Embryonic facial prominence (tissue), 1 donor: ENCODE results near the gene PARD3B.

Source experiments
- DNase-seq: peaks from one replicate; pipeline ENCODE4 v3.0.0-alpha.2; 2016; ENCODE audit errors: extremely low spot score

Gene PARD3B

DNA sequence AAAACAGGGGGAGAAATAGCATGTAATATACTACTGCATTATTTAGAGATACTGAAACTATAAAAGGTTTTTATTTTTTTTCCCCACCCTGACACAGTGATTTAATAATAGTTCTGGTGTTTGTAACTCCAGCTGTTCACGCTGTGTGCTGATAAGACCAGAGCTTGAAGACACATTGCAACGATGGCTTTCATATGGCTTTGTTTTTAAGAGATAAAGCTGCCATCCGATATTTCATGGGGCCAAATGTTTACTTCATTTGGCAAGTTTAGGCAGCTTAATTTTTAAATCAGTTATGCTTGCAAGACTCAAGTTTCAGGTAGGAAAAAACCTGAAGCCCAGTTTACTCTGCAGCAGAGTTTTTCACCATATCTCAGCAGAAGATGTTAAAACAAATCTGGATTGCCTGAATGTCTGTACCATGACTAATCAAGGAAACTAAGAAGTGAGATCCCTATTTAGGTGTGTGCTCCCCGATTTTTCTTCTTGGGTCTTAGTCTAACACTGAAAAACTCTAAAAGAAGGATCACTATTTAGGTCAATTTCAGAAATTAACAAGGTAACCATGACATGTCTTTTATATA is 508.6 kb downstream of the PARD3B start:
- DNase-seq, result no peak

DNA sequence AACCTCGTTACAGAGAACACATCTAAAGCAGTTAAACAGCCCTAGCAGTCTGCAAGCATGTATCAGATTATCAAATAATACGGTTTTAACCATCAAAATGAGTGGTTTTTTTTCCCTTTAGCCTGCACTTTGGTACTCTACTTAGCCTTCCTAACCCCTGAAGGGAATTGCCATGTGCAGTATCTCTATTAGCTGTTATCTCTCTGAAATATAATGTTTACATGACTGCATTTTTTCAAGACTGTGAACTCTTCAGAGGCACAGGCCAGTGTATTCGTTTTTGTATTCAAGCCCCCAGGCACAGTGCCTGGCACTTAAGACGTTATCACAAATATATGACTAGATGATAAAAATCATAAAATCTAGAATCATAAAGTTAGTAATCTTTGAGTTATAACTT is 509.5 kb downstream of the PARD3B start:
- DNase-seq, result no peak

DNA sequence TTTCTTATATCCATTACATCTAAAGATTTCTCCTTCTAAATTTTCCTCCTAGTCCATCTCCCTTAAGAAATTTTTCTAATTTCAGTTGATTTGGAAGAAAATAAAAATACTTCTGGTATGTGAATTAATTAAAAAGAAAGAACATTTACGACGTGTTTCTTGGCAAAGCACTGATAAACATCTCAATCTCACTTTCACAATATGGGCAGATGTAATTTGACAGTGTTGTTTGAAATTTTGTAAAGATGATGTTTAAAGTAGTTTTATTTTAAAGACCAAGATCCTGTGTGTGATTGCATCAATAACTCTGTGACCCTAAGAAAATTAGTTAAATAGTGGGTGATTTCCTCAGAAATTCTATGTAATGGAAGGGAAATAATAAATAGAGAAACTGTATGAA is 510.0 kb downstream of the PARD3B start:
- DNase-seq, result no peak

- DNase-seq, result no peak
Measured at GRCh38 chr2:205056151-205056561, 510.9 kb downstream of the PARD3B start.

- DNase-seq, result no peak
Measured at GRCh38 chr2:205058409-205058808, 513.1 kb downstream of the PARD3B start.

GRCh38 chr2:205060269-205060668 is 515.0 kb downstream of the PARD3B start:
- no peak for DNase-seq

GRCh38 chr2:205066081-205066480 is 520.8 kb downstream of the PARD3B start:
- DNase-seq, result no peak

DNA sequence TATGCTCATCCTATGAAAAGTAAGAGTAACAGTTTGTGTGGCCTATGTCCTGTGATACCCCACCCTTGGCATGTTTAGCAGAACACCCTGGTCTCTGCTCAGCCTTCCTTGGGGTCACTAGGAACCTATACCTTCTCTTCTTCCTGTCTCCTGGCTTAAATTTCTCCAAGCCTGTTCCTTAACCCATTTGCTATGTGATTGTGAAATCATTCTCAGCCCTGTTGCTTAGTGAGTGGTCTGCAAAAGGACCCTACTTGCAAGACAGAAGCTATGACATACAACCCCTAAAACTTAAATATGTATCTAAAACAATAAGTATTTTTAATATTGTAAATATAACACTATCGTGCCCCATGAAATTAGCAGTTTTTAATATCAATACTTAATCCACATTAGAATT is 524.7 kb downstream of the PARD3B start:
- no peak for DNase-seq

- DNase-seq, result no peak
Measured at GRCh38 chr2:205070889-205071288, 525.6 kb downstream of the PARD3B start.

GRCh38 chr2:205073433-205074020 is 528.3 kb downstream of the PARD3B start:
- no peak for DNase-seq

DNA sequence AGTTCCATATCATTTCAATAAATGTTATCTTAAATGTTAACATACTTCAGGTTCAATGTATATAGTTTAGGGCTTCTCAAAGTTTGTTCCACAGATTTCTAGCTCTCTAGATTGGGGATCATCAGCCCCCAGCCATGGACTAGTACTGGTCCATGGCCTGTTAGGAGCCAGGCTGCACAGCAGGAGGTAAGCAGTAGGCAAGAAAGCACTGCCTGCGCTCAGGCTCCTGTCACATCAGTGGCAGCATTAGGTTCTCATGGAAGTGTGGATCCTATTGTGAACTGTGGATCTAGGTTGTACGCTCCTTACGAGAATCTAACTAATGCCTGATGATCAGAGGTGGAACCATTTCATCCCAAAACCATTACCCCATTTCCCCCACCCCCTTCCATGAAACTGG is 531.1 kb downstream of the PARD3B start:
- no peak for DNase-seq

GRCh38 chr2:205077159-205077558 is 531.9 kb downstream of the PARD3B start:
- no peak for DNase-seq

DNA sequence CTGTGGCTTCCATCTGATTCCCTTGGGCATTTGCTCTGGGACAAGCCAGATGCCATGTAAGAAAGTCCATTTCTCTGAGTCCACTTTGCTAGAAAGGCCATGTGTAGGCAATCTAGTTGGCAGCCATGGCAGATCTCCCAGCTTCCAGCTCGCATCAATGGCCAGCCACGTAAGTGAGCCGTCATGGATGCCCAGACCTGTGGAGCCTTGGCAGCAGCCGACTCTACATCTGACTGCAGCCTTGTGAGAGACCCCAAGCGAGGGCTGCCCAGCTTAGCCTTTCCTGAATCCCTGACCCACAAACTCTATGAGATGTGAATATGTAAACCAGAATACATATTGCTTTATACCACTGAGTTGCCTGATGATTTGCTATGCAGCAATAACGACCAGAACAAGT is 533.5 kb downstream of the PARD3B start:
- no peak for DNase-seq

DNA sequence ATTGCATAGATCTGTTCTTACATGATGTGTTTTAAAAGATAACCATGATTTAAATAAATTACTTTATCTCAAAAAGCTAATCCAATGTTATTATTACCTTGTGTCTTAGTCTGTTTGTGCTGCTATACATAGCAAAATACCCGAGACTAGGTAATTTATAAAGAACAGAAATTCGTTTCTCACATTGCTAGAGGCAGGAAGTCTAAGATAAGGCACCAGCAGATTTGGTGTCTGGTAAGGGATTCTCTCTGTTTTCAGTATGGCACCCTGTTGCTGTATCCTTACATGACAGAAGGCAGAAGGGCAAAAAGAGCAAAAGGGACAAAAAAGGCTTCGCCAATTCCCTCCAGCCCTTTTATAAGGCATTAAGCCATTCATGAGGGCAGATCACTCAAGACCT is 533.9 kb downstream of the PARD3B start:
- DNase-seq, result no peak

- DNase-seq, result no peak
Measured at GRCh38 chr2:205086662-205087061, 541.4 kb downstream of the PARD3B start.

DNA sequence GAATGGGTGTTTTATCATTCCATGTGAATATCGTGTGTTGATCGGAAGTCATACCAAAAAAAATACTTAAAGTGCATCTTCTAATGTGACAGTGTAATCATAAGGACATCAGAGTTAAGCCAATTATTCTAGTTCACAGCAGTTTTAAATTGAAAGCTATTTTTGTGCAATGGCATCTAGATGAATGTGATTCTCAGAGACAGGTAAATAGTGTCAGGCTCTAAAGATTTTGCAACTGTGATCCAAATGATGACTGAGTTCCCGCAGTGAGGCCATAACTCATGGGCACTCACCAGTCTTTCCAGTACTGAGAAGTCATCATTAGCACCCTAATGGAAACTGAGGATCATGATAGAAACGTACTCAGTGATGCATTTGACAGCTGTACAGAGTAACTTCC is 542.6 kb downstream of the PARD3B start:
- DNase-seq, result no peak

- no peak for DNase-seq
Measured at GRCh38 chr2:205089958-205090357, 544.7 kb downstream of the PARD3B start.

- DNase-seq, result no peak
Measured at GRCh38 chr2:205091411-205091810, 546.1 kb downstream of the PARD3B start.

GRCh38 chr2:205094031-205094430 is 548.8 kb downstream of the PARD3B start:
- no peak for DNase-seq

DNA sequence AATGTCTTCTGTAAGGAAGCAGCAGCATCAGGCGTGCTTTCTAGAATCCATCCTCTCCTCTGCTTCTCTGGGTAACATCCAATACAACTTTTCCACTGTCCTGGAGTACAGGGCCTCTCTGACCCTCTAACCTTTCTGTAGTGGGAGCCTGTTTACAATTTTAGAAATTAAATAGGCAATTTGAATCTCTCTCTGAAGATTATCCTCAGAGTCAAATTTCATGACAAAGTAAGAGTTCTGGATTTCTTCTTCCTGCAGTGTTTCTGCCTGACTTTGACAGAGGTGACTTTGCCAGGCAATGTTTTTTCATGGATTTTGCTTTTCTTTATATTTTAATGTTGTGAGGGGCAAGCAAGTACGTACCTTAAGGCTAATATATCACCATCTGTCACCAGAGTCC is 558.4 kb downstream of the PARD3B start:
- no peak for DNase-seq

DNA sequence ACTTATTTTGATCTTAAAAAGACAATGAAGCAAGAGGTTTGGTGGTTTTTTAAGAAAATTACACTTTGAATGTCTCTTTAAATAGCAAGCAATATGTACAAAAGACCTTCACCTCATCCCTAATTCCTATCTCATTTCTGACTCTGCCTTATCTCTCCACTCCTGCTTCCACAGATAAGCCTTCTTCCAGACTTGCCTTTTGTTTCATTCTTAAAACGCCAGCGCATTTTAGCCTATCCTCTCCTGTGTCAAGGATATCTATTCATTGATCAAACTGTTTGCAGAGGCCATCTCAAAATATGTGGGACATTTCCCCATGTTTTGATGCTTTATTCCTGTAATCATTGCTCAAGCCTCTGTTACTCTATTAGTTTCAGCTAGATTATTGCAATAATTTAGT is 562.5 kb downstream of the PARD3B start:
- DNase-seq, result no peak

DNA sequence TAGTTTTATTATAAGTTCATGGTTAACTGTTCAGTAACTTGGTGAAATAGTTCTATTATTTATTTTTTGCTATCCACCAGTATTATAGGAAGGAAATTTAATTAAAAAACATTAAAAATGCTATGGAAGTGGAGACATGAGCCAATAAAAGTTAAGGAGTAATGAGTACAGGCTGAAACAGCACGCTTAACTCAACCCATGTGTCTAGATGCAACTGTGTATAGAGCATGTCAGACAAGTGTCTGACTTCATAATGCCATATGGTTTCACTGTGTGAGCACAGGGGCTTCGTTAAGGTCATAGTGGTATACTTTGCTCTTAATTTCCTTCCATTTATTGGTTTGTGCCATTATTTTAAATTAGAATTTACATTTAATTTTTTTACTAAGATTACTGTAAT is 570.2 kb downstream of the PARD3B start:
- peak; percentile 42 for DNase-seq

- no peak for DNase-seq
Measured at GRCh38 chr2:205117125-205117524, 571.9 kb downstream of the PARD3B start.

DNA sequence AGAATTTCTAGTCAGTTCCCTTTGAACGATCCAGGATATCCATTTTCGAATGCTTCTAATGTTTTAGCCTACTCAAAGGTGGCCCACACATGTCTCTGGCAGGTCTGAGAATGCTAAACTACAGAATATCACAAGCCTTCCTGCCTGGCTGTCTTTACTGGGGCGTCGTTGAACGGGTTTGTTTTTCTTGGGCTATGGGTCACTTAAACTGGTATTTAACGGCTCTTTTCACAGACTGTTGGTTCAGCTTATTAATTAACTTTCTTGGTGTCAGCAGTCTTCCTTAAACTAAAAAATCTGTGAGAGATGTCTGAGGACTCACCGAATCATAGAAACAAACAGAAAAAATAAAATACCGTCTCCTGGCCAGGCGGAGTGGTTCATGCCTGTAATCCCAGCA is 573.9 kb downstream of the PARD3B start:
- no peak for DNase-seq
